K562 (cell line): ENCODE data around the gene DIAPH1. TPM values are rescaled to one million over a fixed set of nuclear protein-coding genes. Genes with fewer than 3 reads are reported as not detected.

Source experiments
- BRCA1 ChIP-seq, 2 experiments: fragments of 450-650 bp in 1 of 2; sonication (generic) in 1 of 2; formaldehyde crosslinking in 1 of 2; IDR thresholded peaks; 2 replicates each; pipeline versions ENCODE4 v1.5.0 to v1.6.1; 2017 to 2020; ENCODE audit warnings: mild to moderate bottlenecking in 1 of 2, missing genetic modification reagents in 1 of 2
- CBX1 ChIP-seq: sonication (generic); IDR thresholded peaks from 2 replicates; pipeline ENCODE4 v1.6.1; 2016; ENCODE audit warnings: antibody characterized with exemption, low read depth, mild to moderate bottlenecking
- E2F3 ChIP-seq: fragments of 250-450 bp; sonication (Bioruptor Pico); IDR thresholded peaks from 2 replicates; pipeline ENCODE4 v1.4.0; 2020; ENCODE audit warnings: mild to moderate bottlenecking
- ELF1 ChIP-seq: fragments of 200-800 bp; sonication (Bioruptor generic); IDR thresholded peaks from 2 replicates; pipeline ENCODE4 v1.6.1; 2016; ENCODE audit warnings: missing genetic modification characterization, missing compliant biosample characterization
- ELF4 ChIP-seq: fragments of 450-650 bp; formaldehyde crosslinking; IDR thresholded peaks from 2 replicates; pipeline ENCODE4 v1.4.0; 2022; ENCODE audit warnings: missing genetic modification characterization
- EP300 ChIP-seq: IDR thresholded peaks from 2 replicates; pipeline ENCODE4 v1.6.1; 2012; ENCODE audit warnings: low read length, improper control_type of control experiment
- HDAC1 ChIP-seq, 2 experiments: fragments of 450-650 bp; IDR thresholded peaks; 2 replicates each; pipeline ENCODE4 v1.6.1; 2016 to 2017; ENCODE audit warnings: inconsistent platforms in 1 of 2, mild to moderate bottlenecking in 1 of 2, moderate library complexity in 1 of 2
- HDAC8 ChIP-seq: fragments of 450-650 bp; IDR thresholded peaks from 2 replicates; pipeline ENCODE4 v1.6.1; 2016; ENCODE audit warnings: mild to moderate bottlenecking, missing genetic modification characterization, moderate library complexity, missing compliant biosample characterization
- HNRNPH1 ChIP-seq: fragments of 200-400 bp; formaldehyde crosslinking; optimal IDR thresholded peaks from 2 replicates; pipeline ENCODE3; 2017; ENCODE audit warnings: low read depth, mild to moderate bottlenecking, low read length, moderate library complexity
- KLF16 ChIP-seq: IDR thresholded peaks from 2 replicates; pipeline ENCODE4 v1.6.1; 2016; ENCODE audit warnings: antibody characterized with exemption
- MNT ChIP-seq, 2 experiments: fragments of 450-650 bp; conservative IDR thresholded peaks; 2 replicates each; pipeline ENCODE4 v1.6.1; 2017; ENCODE audit warnings: mild to moderate bottlenecking in 2 of 2, moderate library complexity in 2 of 2
- MYC ChIP-seq, 2 experiments: fragments of 250-450 bp in 1 of 2; sonication (Bioruptor Pico) in 1 of 2; IDR thresholded peaks; 2 replicates each; pipeline versions ENCODE4 v1.5.1 to v1.6.1; 2012 to 2021; ENCODE audit warnings: low read depth in 2 of 2, borderline replicate concordance in 1 of 2, improper control_type of control experiment in 1 of 2, low read length in 1 of 2, mild to moderate bottlenecking in 1 of 2, moderate library complexity in 1 of 2
- NCOA4 ChIP-seq: fragments of 450-650 bp; IDR thresholded peaks from 2 replicates; pipeline ENCODE4 v1.6.1; 2018; ENCODE audit warnings: mild to moderate bottlenecking; ENCODE audit not compliant: partially characterized antibody
- NFE2L1 ChIP-seq: fragments of 450-650 bp; IDR thresholded peaks from 2 replicates; pipeline ENCODE4 v1.6.1; 2016; ENCODE audit warnings: missing genetic modification characterization, low read depth, mild to moderate bottlenecking, missing compliant biosample characterization, moderate library complexity, borderline replicate concordance
- NUFIP1 ChIP-seq: fragments of 450-650 bp; IDR thresholded peaks from 2 replicates; pipeline ENCODE4 v1.6.1; 2018; ENCODE audit not compliant: partially characterized antibody
- PCBP1 ChIP-seq: fragments of 200-400 bp; formaldehyde crosslinking; IDR thresholded peaks from 2 replicates; pipeline ENCODE4 v1.6.1; 2018; ENCODE audit warnings: mild to moderate bottlenecking, low read depth, low read length; ENCODE audit not compliant: poor library complexity, severe bottlenecking
- RB1 ChIP-seq: fragments of 450-650 bp; IDR thresholded peaks from 2 replicates; pipeline ENCODE4 v1.6.1; 2017; ENCODE audit warnings: low read depth, mild to moderate bottlenecking
- RBM15 ChIP-seq: fragments of 200-400 bp; formaldehyde crosslinking; IDR thresholded peaks from 2 replicates; pipeline ENCODE4 v1.6.1; 2018; ENCODE audit warnings: mild to moderate bottlenecking, low read length, moderate library complexity; ENCODE audit not compliant: insufficient read depth
- SAFB2 ChIP-seq: fragments of 200-400 bp; formaldehyde crosslinking; IDR thresholded peaks from 2 replicates; pipeline ENCODE4 v1.6.1; 2018; ENCODE audit warnings: borderline replicate concordance, low read length, low read depth, moderate library complexity; ENCODE audit not compliant: severe bottlenecking
- SOX6 ChIP-seq: fragments of 450-650 bp; IDR thresholded peaks from 2 replicates; pipeline ENCODE4 v1.6.1; 2014; ENCODE audit warnings: mild to moderate bottlenecking
- XRCC5 ChIP-seq: fragments of 200-400 bp; formaldehyde crosslinking; IDR thresholded peaks from 2 replicates; pipeline ENCODE4 v1.6.1; 2017; ENCODE audit warnings: low read depth, mild to moderate bottlenecking, low read length
- ZNF124 ChIP-seq: sonication (generic); formaldehyde crosslinking; IDR thresholded peaks from 2 replicates; pipeline ENCODE4 v1.8.1; 2022; ENCODE audit warnings: missing genetic modification reagents
- ZNF23 ChIP-seq: fragments of 250-450 bp; sonication (Bioruptor Pico); IDR thresholded peaks from 2 replicates; pipeline ENCODE4 v1.4.0; 2020; ENCODE audit warnings: mild to moderate bottlenecking
- ZNF445 ChIP-seq: fragments of 250-450 bp; sonication (Bioruptor Pico); IDR thresholded peaks from 2 replicates; pipeline ENCODE4 v1.4.0; 2020; ENCODE audit warnings: low read depth, mild to moderate bottlenecking, moderate library complexity
- ZNF707 ChIP-seq: fragments of 250-450 bp; sonication (Bioruptor Pico); conservative IDR thresholded peaks from 2 replicates; pipeline ENCODE4 v1.8.0; 2022; ENCODE audit warnings: inconsistent platforms, mild to moderate bottlenecking, moderate library complexity
- ZNF740 ChIP-seq, 3 experiments: fragments of 200-800 bp in 1 of 3; sonication (Bioruptor generic) in 1 of 3; sonication (generic) in 1 of 3; formaldehyde crosslinking in 1 of 3; IDR thresholded peaks; 2 replicates each; pipeline versions ENCODE4 v1.6.1 to v1.8.0; 2016 to 2022; ENCODE audit warnings: mild to moderate bottlenecking in 2 of 3, missing compliant biosample characterization in 2 of 3, missing genetic modification characterization in 2 of 3, missing genetic modification reagents in 1 of 3
- polyA plus RNA-seq, 8 experiments: library from polyadenylated mRNA; depleted of rRNA in 4 of 8; stranded (reverse) in 5 of 8; unstranded in 3 of 8; fragments of >200 nt; fragmentation: Nextera tagmentation in 2 of 8; fragmentation: Illumina TruSeq in 1 of 8; extraction: Ambion mirVana in 2 of 8; extraction: Trizol in 1 of 8; gene quantifications; 2 replicates each; pipeline versions ENCODE4 v1.2.1 to v1.2.3, GENCODE V29; 2011 to 2014; ENCODE audit warnings: inconsistent platforms in 1 of 8, missing spikeins in 1 of 8
- total RNA-seq, 7 experiments: library from RNA; depleted of rRNA in 6 of 7; stranded (reverse); fragments of >200 nt in 6 of 7; fragmentation: Illumina TruSeq in 2 of 7; extraction: Trizol in 2 of 7; gene quantifications; 2 replicates each; pipeline versions ENCODE4 v1.2.1 to v1.2.3, GENCODE V29; 2011 to 2021; ENCODE audit warnings: low replicate concordance in 1 of 7

Gene DIAPH1
- total and polyA plus RNA-seq, 9 of the 15 experiments (the other 6 are each of a cell fraction or from before 2014, with no cell fraction given): 60.8 to 328 (median 97.8) TPM

GRCh38 chr5:141618804-141619554 lies at the start of gene DIAPH1 (continued):
- TF ChIP-seq RB1 (peak; percentile 97), ZNF124 (CRISPR knock-in tag) (no peak), MNT (conservative IDR thresholded peaks at IDR 0.05) (peak; percentile 99), HNRNPH1 (no peak), BRCA1 (IDR thresholded peaks at IDR 0.05) (no peak), BRCA1 (CRISPR knock-in tag; IDR thresholded peaks at IDR 0.05) (no peak), MYC (IDR thresholded peaks at IDR 0.05; ENCODE audit: low read depth, low read length) (peak; percentile 99), MYC (CRISPR knock-in tag; IDR thresholded peaks at IDR 0.05; ENCODE audit: borderline replicate concordance, low read depth) (peak; percentile 81; the same call in 1 of the 2 replicates), SAFB2 (no peak), HDAC1 (IDR thresholded peaks at IDR 0.05) (peak in 1 of 2 experiments; percentile 95; a peak in 2 of 4 replicates), NFE2L1 (no peak), EP300 (0 out of 2 replicates have a peak, but pooled peaks have one; percentile 50), NCOA4 (no peak), XRCC5 (peak; percentile 78; the same call in 1 of the 2 replicates), ELF1 (tag) (peak; percentile 99), ELF4 (CRISPR knock-in tag) (peak; percentile 87), NUFIP1 (peak; percentile 47), PCBP1 (peak; percentile 91), HDAC8 (tag) (no peak), ZNF707 (no peak), ZNF445 (CRISPR knock-in tag) (no peak), RBM15 (no peak), KLF16 (peak; percentile 66), SOX6 (peak; percentile 70), ZNF23 (CRISPR knock-in tag) (no peak), CBX1 (peak; percentile 71; the same call in 1 of the 2 replicates), E2F3 (peak; percentile 60; the same call in 1 of the 2 replicates), ZNF740 (CRISPR knock-in tag; IDR thresholded peaks at IDR 0.05) (peak; percentile 98), ZNF740 (tag; IDR thresholded peaks at IDR 0.05) (peak in 1 of 2 experiments; percentile 96; a peak in 2 of 4 replicates)
